K562 (cell line): Measurements from ENCODE around the gene NAGPA. TPM values are rescaled to one million over a fixed set of nuclear protein-coding genes. Genes with fewer than 3 reads are reported as not detected.

Source experiments
- ATAC-seq: fragments of 200-7000 bp; cut with Tn5 transposase; 3 replicates; pipeline ENCODE4 v1.9.1; 2020; ENCODE audit warnings: moderate library complexity
- BruUV-seq: library from RNA; stranded (reverse); fragments of 400-500 nt; replicated peaks from 2 replicates; lab custom pipeline; 2021; lab: Mats Ljungman, UMichigan
- CTCF ChIA-PET: fragments of 300-600 bp; formaldehyde crosslinking; extraction: SDS; loops from one replicate; lab custom pipeline; 2021; ENCODE audit warnings: low intra/inter-chr PET ratio; lab: Yijun Ruan, JAX
- POLR2A ChIA-PET: fragments of 300-600, 350-650 bp; sonication (Branson Sonifier 250); formaldehyde crosslinking; extraction: SDS; loops from one replicate; lab custom pipeline; 2021; ENCODE audit warnings: antibody characterized with exemption, inconsistent platforms; lab: Yijun Ruan, JAX
- DNase-seq, 4 experiments: peaks; one replicate each; pipeline versions ENCODE4 v3.0.0 to v3.0.0-alpha.2; 2011 to 2018; ENCODE audit warnings: low spot score in 3 of 4, mixed read lengths in 3 of 4; ENCODE audit errors: extremely low read depth in 1 of 4
- FAIRE-seq: peaks from 2 replicates; lab custom pipeline; 2011; peaks lifted over from hg19 to GRCh38; lab: Jason Lieb, UNC
- H2AFZ ChIP-seq: 2 replicates; pipeline ENCODE4 v1.6.0; 2011; ENCODE audit warnings: low read depth, low read length, control low read depth, inconsistent platforms
- H3K27ac ChIP-seq: fragments of 200-600 bp; 3 replicates; pipeline ENCODE4 v1.8.0; 2011; ENCODE audit warnings: low read depth, mild to moderate bottlenecking, control low read depth, inconsistent platforms, low read length, moderate library complexity, mixed read lengths; ENCODE audit errors: extremely low read depth
- H3K27me3 ChIP-seq, 2 experiments: fragments of 300-600 bp in 1 of 2; 2 replicates in 1 of 2; 3 replicates in 1 of 2; pipeline versions ENCODE4 v1.6.0 to v1.8.0; 2011; ENCODE audit warnings: inconsistent platforms in 2 of 2, low read length in 2 of 2, mild to moderate bottlenecking in 1 of 2, mixed read lengths in 1 of 2, moderate library complexity in 1 of 2; ENCODE audit not compliant: control insufficient read depth in 2 of 2, insufficient read depth in 2 of 2
- H3K36me3 ChIP-seq: fragments of 300-600 bp; 3 replicates; pipeline ENCODE4 v1.8.0; 2011; ENCODE audit warnings: mild to moderate bottlenecking, low read length, inconsistent platforms; ENCODE audit not compliant: control insufficient read depth, insufficient read depth
- H3K4me1 ChIP-seq, 2 experiments: fragments of 200-600 bp in 1 of 2; replicated peaks in 1 of 2; 2 replicates in 1 of 2; 3 replicates in 1 of 2; pipeline versions ENCODE4 v1.5.1 to v1.8.0; 2011; ENCODE audit warnings: inconsistent platforms in 2 of 2, low read length in 2 of 2, mild to moderate bottlenecking in 1 of 2, mixed read lengths in 1 of 2, moderate library complexity in 1 of 2; ENCODE audit not compliant: control insufficient read depth in 2 of 2, insufficient read depth in 2 of 2
- H3K4me2 ChIP-seq: 2 replicates; pipeline ENCODE4 v1.6.1; 2011; ENCODE audit warnings: low read length, control low read depth, inconsistent platforms, mixed read lengths; ENCODE audit not compliant: insufficient read depth
- H3K4me3 ChIP-seq: fragments of 200-600 bp; sonication (generic), shearing (Covaris generic); 2 replicates; pipeline ENCODE4 v1.5.1; 2016; ENCODE audit warnings: control low read depth, inconsistent platforms
- H3K79me2 ChIP-seq: fragments of 200-600 bp; 3 replicates; pipeline ENCODE4 v1.8.0; 2011; ENCODE audit warnings: low read length, inconsistent platforms; ENCODE audit not compliant: control insufficient read depth, insufficient read depth
- H3K9ac ChIP-seq, 2 experiments: 2 replicates each; pipeline versions ENCODE4 v1.6.0 to v1.6.1; 2011; ENCODE audit warnings: low read depth in 2 of 2, low read length in 2 of 2, control low read depth in 1 of 2, inconsistent platforms in 1 of 2, mild to moderate bottlenecking in 1 of 2, mixed read lengths in 1 of 2; ENCODE audit not compliant: insufficient read depth in 1 of 2
- H3K9me1 ChIP-seq: one replicate; pipeline ENCODE4 v1.6.0; 2011; ENCODE audit warnings: inconsistent platforms, mild to moderate bottlenecking, low read length, moderate library complexity; ENCODE audit not compliant: control insufficient read depth, insufficient read depth
- H3K9me3 ChIP-seq: replicated peaks from 2 replicates; pipeline ENCODE4 v1.5.1; 2011; ENCODE audit warnings: low read depth, low read length, inconsistent platforms; ENCODE audit not compliant: control insufficient read depth, insufficient read depth
- H4K20me1 ChIP-seq: replicated peaks from 2 replicates; pipeline ENCODE4 v1.6.1; 2011; ENCODE audit warnings: low read length, inconsistent platforms, mixed read lengths; ENCODE audit not compliant: control insufficient read depth, insufficient read depth
- ADNP ChIP-seq: fragments of 200-800 bp; sonication (Bioruptor generic); IDR thresholded peaks from 2 replicates; pipeline ENCODE4 v1.6.1; 2016; ENCODE audit warnings: missing genetic modification characterization, missing compliant biosample characterization
- BRD9 ChIP-seq: fragments of 450-650 bp; IDR thresholded peaks from 2 replicates; pipeline ENCODE4 v1.6.1; 2018; ENCODE audit warnings: low read depth; ENCODE audit not compliant: partially characterized antibody
- HDAC8 ChIP-seq: fragments of 450-650 bp; IDR thresholded peaks from 2 replicates; pipeline ENCODE4 v1.6.1; 2016; ENCODE audit warnings: mild to moderate bottlenecking, missing genetic modification characterization, moderate library complexity, missing compliant biosample characterization
- MAX ChIP-seq: sonication (generic); formaldehyde crosslinking; IDR thresholded peaks from 2 replicates; pipeline ENCODE4 v1.9.0; 2022; ENCODE audit warnings: mild to moderate bottlenecking, missing genetic modification reagents
- MCM7 ChIP-seq, 2 experiments: fragments of 450-650 bp; IDR thresholded peaks; 2 replicates each; pipeline ENCODE4 v1.6.1; 2016 to 2018
- RAD51 ChIP-seq: fragments of 450-650 bp; IDR thresholded peaks from 2 replicates; pipeline ENCODE4 v1.7.1; 2016; ENCODE audit warnings: low read depth, mild to moderate bottlenecking, borderline replicate concordance
- SRSF9 ChIP-seq: fragments of 200-400 bp; formaldehyde crosslinking; IDR thresholded peaks from 2 replicates; pipeline ENCODE4 v1.6.1; 2017; ENCODE audit warnings: low read depth, low read length, borderline replicate concordance
- TFE3 ChIP-seq: fragments of 450-650 bp; formaldehyde crosslinking; IDR thresholded peaks from 2 replicates; pipeline ENCODE4 v1.4.0; 2020; ENCODE audit warnings: mild to moderate bottlenecking, mixed read lengths
- TOE1 ChIP-seq, 2 experiments: fragments of 450-650 bp in 1 of 2; sonication (generic) in 1 of 2; formaldehyde crosslinking in 1 of 2; IDR thresholded peaks; 2 replicates each; pipeline versions ENCODE4 v1.7.1 to v1.8.0; 2016 to 2022; ENCODE audit warnings: borderline replicate concordance in 2 of 2, mild to moderate bottlenecking in 2 of 2, antibody characterized with exemption in 1 of 2, inconsistent platforms in 1 of 2, low read depth in 1 of 2, missing genetic modification reagents in 1 of 2, moderate library complexity in 1 of 2
- ZNF354B ChIP-seq: fragments of 250-450 bp; sonication (Bioruptor Pico); IDR thresholded peaks from 2 replicates; pipeline ENCODE4 v1.4.0; 2020
- WGBS: fragments of 100-300 bp; shearing (Covaris generic); methylation state at CpG from one replicate; pipeline ENCODE4 v1.1.6; 2016; ENCODE audit warnings: low coverage, mixed read lengths; ENCODE audit not compliant: insufficient coverage; ENCODE audit errors: missing lambda C conversion rate; 5-methylcytosine and 5-hydroxymethylcytosine counted together
- in situ Hi-C: fragments of 300-500 bp; cut with MboI; formaldehyde crosslinking; loops from 4 replicates; pipeline ENCODE4 v1.15.0; 2018; ENCODE audit warnings: inconsistent platforms, mixed read lengths
- intact Hi-C: fragments of 100-400 bp; cut with micrococcal nuclease; formaldehyde crosslinking; loops from 2 replicates; pipeline ENCODE4 v1.14.2; 2022
- polyA plus RNA-seq, 8 experiments: library from polyadenylated mRNA; depleted of rRNA in 4 of 8; stranded (reverse) in 5 of 8; unstranded in 3 of 8; fragments of >200 nt; fragmentation: Nextera tagmentation in 2 of 8; fragmentation: Illumina TruSeq in 1 of 8; extraction: Ambion mirVana in 2 of 8; extraction: Trizol in 1 of 8; gene quantifications; 2 replicates each; pipeline versions ENCODE4 v1.2.1 to v1.2.3, GENCODE V29; 2011 to 2014; ENCODE audit warnings: inconsistent platforms in 1 of 8, missing spikeins in 1 of 8
- total RNA-seq, 7 experiments: library from RNA; depleted of rRNA in 6 of 7; stranded (reverse); fragments of >200 nt in 6 of 7; fragmentation: Illumina TruSeq in 2 of 7; extraction: Trizol in 2 of 7; gene quantifications; 2 replicates each; pipeline versions ENCODE4 v1.2.1 to v1.2.3, GENCODE V29; 2011 to 2021; ENCODE audit warnings: low replicate concordance in 1 of 7

The NAGPA gene
- total and polyA plus RNA-seq, 9 of the 15 experiments (the other 6 are each of a cell fraction or from before 2014, with no cell fraction given), result 0.15 to 12.7 (median 4.6) TPM

- ChIA-PET CTCF (no interaction called here), POLR2A (no interaction called here)
- FAIRE-seq (no peak), ATAC-seq (no peak), DNase-seq (no peak)
- in situ Hi-C loops, result no loop called here
- TF ChIP-seq MCM7 (IDR thresholded peaks at IDR 0.05), result no peak
- TF ChIP-seq HDAC8 (tag), result no peak
- TF ChIP-seq RAD51, result peak; percentile 66
- TF ChIP-seq ADNP (tag), result no peak
- no peak for TF ChIP-seq BRD9
- no peak for TF ChIP-seq MAX (CRISPR knock-in tag)
- TF ChIP-seq ZNF354B (CRISPR knock-in tag), result no peak
- no peak for TF ChIP-seq SRSF9
- TF ChIP-seq TFE3, result peak; percentile 86
- peak; percentile 27; the same call in 1 of the 2 replicates for TF ChIP-seq TOE1 (IDR thresholded peaks at IDR 0.05; ENCODE audit: borderline replicate concordance)
- no peak for TF ChIP-seq TOE1 (CRISPR knock-in tag; IDR thresholded peaks at IDR 0.05; ENCODE audit: borderline replicate concordance, low read depth)
- 8% methylated on average over 9 of the region's 9 CpGs for WGBS
- Histone ChIP-seq H3K27me3 (peaks cover 23 to 29% of the 10 kb centered on the region in 2 experiments; a peak in 4 of 5 replicates), H3K27ac (no peak overlapping the region), H3K9me3 (peaks cover 5% of the 10 kb centered on the region; the same call in 1 of the 2 replicates), H3K9ac (no peak overlapping the region), H2AFZ (no peak overlapping the region), H3K4me2 (no peak overlapping the region), H3K4me3 (no peak overlapping the region), H3K4me1 (peaks cover 6 to 11% of the 10 kb centered on the region in 2 experiments; a peak in 4 of 5 replicates), H4K20me1 (no peaks in the 10 kb centered on the region), H3K36me3 (0 out of 3 replicates have a peak, but pooled peaks cover 3% of the 10 kb centered on the region), H3K9me1 (no peaks in the 10 kb centered on the region), H3K79me2 (peaks cover 16% of the 10 kb centered on the region)
- BruUV-seq, result no TSS peak
- intact Hi-C loops, result no loop called here
Measured at GRCh38 chr16:5069048-5069447, 35.3 kb upstream of the NAGPA start.
